Mucosa of rectum (tissue), 2 donors: ENCODE results near the gene LRRK1.

Source experiments
- H3K27ac ChIP-seq, 2 donors: one replicate each; pipeline ENCODE4 v1.7.0; 2013; ENCODE audit warnings: inconsistent platforms in 2 of 2, low read depth in 2 of 2, low read length in 2 of 2
- H3K27me3 ChIP-seq, 2 donors: one replicate each; pipeline ENCODE4 v1.7.0; 2013; ENCODE audit warnings: low read length in 2 of 2; ENCODE audit not compliant: control insufficient read depth in 2 of 2, insufficient read depth in 2 of 2
- H3K36me3 ChIP-seq, 2 donors: one replicate each; pipeline ENCODE4 v1.7.0; 2013; ENCODE audit warnings: low read length in 2 of 2; ENCODE audit not compliant: control insufficient read depth in 2 of 2, insufficient read depth in 2 of 2
- H3K4me1 ChIP-seq, 2 donors: one replicate each; pipeline ENCODE4 v1.7.0; 2013; ENCODE audit warnings: low read length in 2 of 2, mild to moderate bottlenecking in 1 of 2; ENCODE audit not compliant: control insufficient read depth in 2 of 2, insufficient read depth in 2 of 2
- H3K4me3 ChIP-seq, 2 donors: one replicate each; pipeline ENCODE4 v1.7.0; 2013; ENCODE audit warnings: low read length in 2 of 2
- H3K9ac ChIP-seq, 2 donors: one replicate each; pipeline ENCODE4 v1.7.0; 2013; ENCODE audit warnings: low read length in 2 of 2, low read depth in 1 of 2, mild to moderate bottlenecking in 1 of 2
- H3K9me3 ChIP-seq, 2 donors: one replicate each; pipeline ENCODE4 v1.7.0; 2013; ENCODE audit warnings: low read length in 2 of 2; ENCODE audit not compliant: control insufficient read depth in 2 of 2
- donor health status: healthy.
- donor health status: Normal muscosa, but diverticular disease.

Gene LRRK1

DNA sequence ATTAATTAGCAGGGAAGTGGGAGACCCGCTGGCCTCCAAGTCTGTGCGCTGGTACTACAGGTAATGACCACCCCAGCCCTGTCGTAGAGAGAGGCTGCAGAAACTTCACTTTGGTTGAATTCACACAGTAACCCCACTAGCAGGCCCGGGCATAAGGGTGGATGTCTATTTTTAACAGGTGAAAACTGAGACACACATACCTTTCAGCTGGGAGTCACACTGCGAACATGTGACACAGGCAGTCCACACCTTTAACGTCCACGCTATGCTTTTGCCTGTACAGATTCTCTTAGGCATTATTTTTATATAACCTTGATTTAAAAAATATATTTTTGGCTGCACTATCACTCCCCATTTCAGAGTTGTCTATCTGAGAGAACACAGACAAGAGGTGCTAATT lies 3.9 kb downstream of the LRRK1 start:
- H3K9me3 ChIP-seq: no peaks in the 10 kb centered on the region
- no peak overlapping the region for H3K4me3 ChIP-seq
- peaks cover 18 to 19% of the 10 kb centered on the region in 2 donors for H3K4me1 ChIP-seq
- H3K27me3 ChIP-seq: no peaks in the 10 kb centered on the region
- H3K36me3 ChIP-seq: peaks cover 8 to 24% of the 10 kb centered on the region in 2 donors
- H3K9ac ChIP-seq: no peak overlapping the region
- peak overlapping the region; percentile 68 to 70 for H3K27ac ChIP-seq

DNA sequence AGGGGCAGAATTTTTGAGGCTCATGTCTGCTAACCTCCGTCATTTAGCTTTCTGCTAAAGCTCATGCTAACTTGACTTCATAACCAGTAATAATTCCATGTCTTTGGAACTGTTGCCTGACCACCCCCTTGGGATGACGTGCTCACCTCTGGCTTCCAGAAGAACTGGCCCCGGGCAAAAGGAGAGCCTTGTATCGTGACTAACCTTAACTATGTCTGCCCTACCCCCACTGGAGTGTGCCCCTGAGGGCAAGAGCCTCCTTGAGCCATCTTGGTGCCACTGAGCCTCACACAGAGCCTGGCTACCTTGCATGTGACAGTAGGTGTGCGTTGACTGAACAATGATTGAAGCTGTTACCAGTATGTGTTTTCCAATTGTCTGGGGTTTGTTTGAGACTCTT lies 4.7 kb downstream of the LRRK1 start:
- Histone ChIP-seq H3K36me3 (peaks cover 8 to 31% of the 10 kb centered on the region in 2 donors), H3K27me3 (no peaks in the 10 kb centered on the region), H3K4me1 (peaks cover 15 to 19% of the 10 kb centered on the region in 2 donors), H3K4me3 (no peak overlapping the region), H3K9ac (no peak overlapping the region), H3K9me3 (no peaks in the 10 kb centered on the region), H3K27ac (peak overlapping the region in 1 of 2 donors; percentile 7)

- no peak overlapping the region for H3K9ac ChIP-seq
- H3K27ac ChIP-seq: no peak overlapping the region
- H3K9me3 ChIP-seq: no peaks in the 10 kb centered on the region
- H3K27me3 ChIP-seq: no peaks in the 10 kb centered on the region
- H3K4me1 ChIP-seq: peaks cover 15 to 19% of the 10 kb centered on the region in 2 donors
- peaks cover 8 to 31% of the 10 kb centered on the region in 2 donors for H3K36me3 ChIP-seq
- H3K4me3 ChIP-seq: no peak overlapping the region
Measured at GRCh38 chr15:100924436-100924835, 5.3 kb downstream of the LRRK1 start.

GRCh38 chr15:100925480-100925879 lies 6.3 kb downstream of the LRRK1 start:
- Histone ChIP-seq H3K27me3 (no peaks in the 10 kb centered on the region), H3K9ac (no peak overlapping the region), H3K27ac (peak overlapping the region in 1 of 2 donors; percentile 61), H3K9me3 (no peaks in the 10 kb centered on the region), H3K36me3 (peaks cover 8 to 36% of the 10 kb centered on the region in 2 donors), H3K4me3 (no peak overlapping the region), H3K4me1 (peaks cover 12 to 15% of the 10 kb centered on the region in 2 donors)

DNA sequence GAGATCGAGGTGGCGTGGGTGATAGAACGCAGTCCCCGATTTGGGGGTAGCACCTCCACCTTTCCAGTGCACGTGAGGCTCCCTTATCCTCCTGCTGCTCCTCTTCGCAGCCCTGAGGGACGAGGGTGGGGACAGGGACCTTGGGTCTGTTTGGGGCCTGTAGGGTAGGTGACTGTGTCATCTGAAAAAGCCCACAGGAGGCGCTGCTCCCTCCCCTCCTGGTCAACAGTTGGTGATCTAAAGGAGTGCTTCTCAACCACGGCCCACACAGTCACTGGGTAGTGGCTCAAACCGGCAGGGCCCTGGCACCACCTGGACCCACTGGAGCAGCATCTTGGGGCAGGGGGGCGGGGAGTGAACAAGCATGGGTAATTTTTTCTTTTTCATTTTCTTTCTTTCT lies 7.1 kb downstream of the LRRK1 start:
- Histone ChIP-seq H3K27me3 (no peaks in the 10 kb centered on the region), H3K9me3 (no peaks in the 10 kb centered on the region), H3K9ac (no peak overlapping the region), H3K27ac (peak overlapping the region; percentile 33 to 61), H3K4me1 (peaks cover 6 to 15% of the 10 kb centered on the region in 2 donors), H3K36me3 (peaks cover 8 to 39% of the 10 kb centered on the region in 2 donors), H3K4me3 (no peak overlapping the region)

GRCh38 chr15:100926971-100927756 lies 8.0 kb downstream of the LRRK1 start:
- Histone ChIP-seq H3K4me3 (no peak overlapping the region), H3K27ac (no peak overlapping the region), H3K36me3 (peaks cover 8 to 39% of the 10 kb centered on the region in 2 donors), H3K9me3 (no peaks in the 10 kb centered on the region), H3K9ac (no peak overlapping the region), H3K4me1 (peaks cover 6 to 15% of the 10 kb centered on the region in 2 donors), H3K27me3 (no peaks in the 10 kb centered on the region)

DNA sequence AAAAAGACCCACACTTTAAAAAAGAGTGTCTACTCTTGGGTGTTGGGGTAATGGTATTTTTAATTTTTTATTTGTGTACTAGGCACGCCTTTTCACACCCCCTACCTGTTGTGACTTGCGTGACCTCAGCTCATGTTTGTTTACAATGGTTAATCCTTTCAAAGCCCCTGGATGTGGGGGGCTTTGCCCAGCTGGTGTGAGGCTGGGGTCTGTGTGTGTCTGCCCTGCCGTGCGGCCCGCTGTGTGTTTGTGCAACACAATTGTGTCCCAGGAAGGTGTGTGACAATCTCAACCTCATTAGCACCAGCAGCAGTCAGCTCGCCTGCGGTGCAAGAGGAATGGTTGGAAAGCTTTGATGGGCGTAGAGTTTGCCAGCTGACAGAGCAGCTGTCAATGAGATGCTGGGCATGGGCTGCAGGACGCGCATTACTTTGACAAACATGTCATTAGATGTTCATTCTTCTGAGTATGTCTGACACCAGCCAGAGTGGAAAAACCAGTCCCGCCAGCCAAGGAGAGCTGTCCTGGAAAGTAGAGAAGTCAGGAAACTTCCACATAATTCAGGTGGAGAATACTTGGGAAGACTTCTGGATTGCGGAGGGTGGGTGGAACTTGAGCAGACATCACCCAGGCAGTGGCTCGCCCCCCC lies 9.6 kb downstream of the LRRK1 start:
- Histone ChIP-seq H3K27me3 (no peaks in the 10 kb centered on the region), H3K4me3 (no peak overlapping the region), H3K36me3 (peaks cover 9 to 35% of the 10 kb centered on the region in 2 donors), H3K4me1 (peaks cover 6 to 15% of the 10 kb centered on the region in 2 donors), H3K27ac (no peak overlapping the region), H3K9ac (no peak overlapping the region), H3K9me3 (no peaks in the 10 kb centered on the region)

DNA sequence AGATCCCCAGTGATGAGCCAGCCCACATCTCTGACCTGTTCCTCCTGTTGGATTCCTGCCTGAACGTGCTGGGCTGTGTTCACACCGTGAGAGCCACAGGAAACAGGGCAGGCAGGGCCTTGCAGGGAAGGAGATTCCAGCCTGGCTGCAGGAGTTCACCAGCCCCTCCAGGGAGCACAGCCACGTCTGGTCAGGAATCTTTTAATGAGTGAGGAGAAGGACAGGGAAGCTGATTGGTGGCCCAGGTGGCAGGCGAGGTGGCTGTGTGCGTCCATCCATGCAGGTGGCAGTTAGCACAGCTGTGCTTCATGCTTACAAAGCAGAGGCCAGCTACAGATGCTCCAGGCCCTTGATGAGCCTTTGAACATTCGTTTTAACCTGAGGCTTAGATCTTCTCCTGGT lies 10.5 kb downstream of the LRRK1 start:
- Histone ChIP-seq H3K27me3 (no peaks in the 10 kb centered on the region), H3K27ac (no peak overlapping the region), H3K4me3 (no peak overlapping the region), H3K36me3 (peaks cover 4 to 29% of the 10 kb centered on the region in 2 donors), H3K9ac (no peak overlapping the region), H3K9me3 (no peaks in the 10 kb centered on the region), H3K4me1 (peaks cover 6 to 15% of the 10 kb centered on the region in 2 donors)

- no peak overlapping the region for H3K9ac ChIP-seq
- peaks cover 4 to 29% of the 10 kb centered on the region in 2 donors for H3K36me3 ChIP-seq
- H3K27ac ChIP-seq: no peak overlapping the region
- H3K9me3 ChIP-seq: no peaks in the 10 kb centered on the region
- no peaks in the 10 kb centered on the region for H3K27me3 ChIP-seq
- peaks cover 6 to 13% of the 10 kb centered on the region in 2 donors for H3K4me1 ChIP-seq
- no peak overlapping the region for H3K4me3 ChIP-seq
Measured at GRCh38 chr15:100930306-100930848, 11.2 kb downstream of the LRRK1 start.
